GM19324 (cell line): Measurements from ENCODE around the gene ATG3.
A peak's percentile ranks its signal among the peaks of the same experiment; 100 is the strongest.
"Not testable (repeated sequence)": the region's sequence is repeated elsewhere in the genome, so short reads cannot be mapped to it uniquely, and the experiment has no call there.

Experiments used
- ATAC-seq: cut with Tn5 transposase; IDR thresholded peaks from one replicate; pipeline ENCODE4 v1.9.1; 2021; ENCODE audit warnings: mild to moderate bottlenecking, moderate library complexity; ENCODE audit not compliant: unreplicated experiment, low FRiP score

ATG3 gene

GRCh38 chr3:112503304-112503972 is 58.3 kb downstream of the ATG3 start:
- ATAC-seq: no peak

GRCh38 chr3:112500621-112501020 is 61.1 kb downstream of the ATG3 start:
- ATAC-seq: no peak

GRCh38 chr3:112498914-112499711 is 62.6 kb downstream of the ATG3 start, which contains the start of gene BTLA:
TSS of gene BTLA (minus strand) at chr3:112499472. CDS start at chr3:112499358, 114 bp downstream.
- ATAC-seq: peak; percentile 61

- ATAC-seq: no peak
These were observed 63.7 kb downstream of the ATG3 start for GRCh38 chr3:112497897-112498548.

GRCh38 chr3:112496366-112497067 is 65.2 kb downstream of the ATG3 start:
- ATAC-seq: no peak

- not testable (repeated sequence) for ATAC-seq
These were observed 67.4 kb downstream of the ATG3 start for GRCh38 chr3:112494448-112494767.

- ATAC-seq: no peak
These were observed 69.6 kb downstream of the ATG3 start for GRCh38 chr3:112492124-112492523.

- no peak for ATAC-seq
These were observed 70.4 kb downstream of the ATG3 start for GRCh38 chr3:112491373-112491772.

- no peak for ATAC-seq
These were observed 71.9 kb downstream of the ATG3 start for GRCh38 chr3:112489674-112490479.

GRCh38 chr3:112486811-112487505 is 74.8 kb downstream of the ATG3 start:
- ATAC-seq: no peak

GRCh38 chr3:112484352-112484751 is 77.4 kb downstream of the ATG3 start:
- ATAC-seq: no peak

- no peak for ATAC-seq
These were observed 79.1 kb downstream of the ATG3 start for GRCh38 chr3:112482675-112483074.
